Measurements from ENCODE around the gene TMEM119. TPM values are rescaled to one million over a fixed set of nuclear protein-coding genes. Genes with fewer than 3 reads are reported as not detected.

The TMEM119 gene
- total RNA-seq, 1 experiment from 2014 or later = not detected

- H3K4me1 ChIP-seq (ENCODE audit: control insufficient read depth, insufficient read depth, low read length) = peaks cover 25% of the 10 kb centered on the region
- ChIA-PET POLR2A (no interaction called here), CTCF (interaction anchor here (2.3 kb wide), 1 partner anchor 51 kb away, joined by 17 read pairs; no protein-coding TSS in a partner anchor)
- no peak for ATAC-seq
- intact Hi-C loops (cut with micrococcal nuclease; ENCODE audit: unreplicated experiment) (no loop called here), in situ Hi-C loops (cut with HindIII; ENCODE audit: low pct_unique_long_range_greater_than_20kb, low sequenced_read_pairs) (no loop called here)
- no peak overlapping the region for H3K4me3 ChIP-seq (ENCODE audit: low read depth in 2 of 2, low read length in 2 of 2)
- no peaks in the 10 kb centered on the region for H3K27me3 ChIP-seq (ENCODE audit: control insufficient read depth, insufficient read depth, low read length)
- H3K9me3 ChIP-seq (ENCODE audit: control insufficient read depth, insufficient read depth, low read depth, low read length) = no peaks in the 10 kb centered on the region
- no peak overlapping the region for H3K27ac ChIP-seq (ENCODE audit: low read length)
- no peaks in the 10 kb centered on the region for H3K36me3 ChIP-seq (ENCODE audit: control insufficient read depth, insufficient read depth, low read length)
- BruUV-seq (replicated peaks) = no TSS peak
- no peak for DNase-seq (ENCODE audit: low read depth, low spot score)
- TF ChIP-seq TCF7L2 (IDR thresholded peaks at IDR 0.05; ENCODE audit: low read depth, low read length) = no peak
- TF ChIP-seq REST (IDR thresholded peaks at IDR 0.05; ENCODE audit: insufficient read depth in 1 of 2, low read depth in 2 of 2, low read length in 1 of 2) = no peak
- TF ChIP-seq POLR2AphosphoS5 (IDR thresholded peaks at IDR 0.05; ENCODE audit: low read depth, low read length) = no peak
- no peak for TF ChIP-seq SIN3A (IDR thresholded peaks at IDR 0.05; ENCODE audit: borderline replicate concordance, insufficient read depth, low read depth, low read length)
- no peak for TF ChIP-seq CTCF (IDR thresholded peaks at IDR 0.05)
These were observed 18.5 kb upstream of the TMEM119 start for GRCh38 chr12:108616359-108616758.

GRCh38 chr12:108615918-108616317, 18.0 kb upstream of the TMEM119 start:
- intact Hi-C loops (cut with micrococcal nuclease; ENCODE audit: unreplicated experiment) = no loop called here
- no peaks in the 10 kb centered on the region for H3K36me3 ChIP-seq (ENCODE audit: control insufficient read depth, insufficient read depth, low read length)
- no peaks in the 10 kb centered on the region for H3K27me3 ChIP-seq (ENCODE audit: control insufficient read depth, insufficient read depth, low read length)
- ChIA-PET POLR2A (no interaction called here), CTCF (no interaction called here)
- DNase-seq (ENCODE audit: low read depth, low spot score) (no peak), ATAC-seq (no peak)
- no peak overlapping the region for H3K4me3 ChIP-seq (ENCODE audit: low read depth in 2 of 2, low read length in 2 of 2)
- H3K4me1 ChIP-seq (ENCODE audit: control insufficient read depth, insufficient read depth, low read length) = peaks cover 25% of the 10 kb centered on the region
- no peak for TF ChIP-seq SIN3A (IDR thresholded peaks at IDR 0.05; ENCODE audit: borderline replicate concordance, insufficient read depth, low read depth, low read length)
- TF ChIP-seq TCF7L2 (IDR thresholded peaks at IDR 0.05; ENCODE audit: low read depth, low read length) = no peak
- no peak for TF ChIP-seq CTCF (IDR thresholded peaks at IDR 0.05)
- no peak for TF ChIP-seq REST (IDR thresholded peaks at IDR 0.05; ENCODE audit: insufficient read depth in 1 of 2, low read depth in 2 of 2, low read length in 1 of 2)
- no peak for TF ChIP-seq POLR2AphosphoS5 (IDR thresholded peaks at IDR 0.05; ENCODE audit: low read depth, low read length)
- in situ Hi-C loops (cut with HindIII; ENCODE audit: low pct_unique_long_range_greater_than_20kb, low sequenced_read_pairs) = no loop called here
- no peaks in the 10 kb centered on the region for H3K9me3 ChIP-seq (ENCODE audit: control insufficient read depth, insufficient read depth, low read depth, low read length)
- H3K27ac ChIP-seq (ENCODE audit: low read length) = no peak overlapping the region
- no TSS peak for BruUV-seq (replicated peaks)

Measured in Panc1 (cell line).